Thymus (tissue), 11 donors: Measurements from ENCODE around the gene PLCB3. TPM values are rescaled to one million over a fixed set of nuclear protein-coding genes. Genes with fewer than 3 reads are reported as not detected.

Experiments
- DNase-seq, 9 donors: peaks; one replicate each; pipeline ENCODE4 v3.0.0-alpha.2; 2013; ENCODE audit warnings: low spot score in 9 of 9, low read depth in 6 of 9, missing footprints in 1 of 9
- H3K27ac ChIP-seq, 2 donors: one replicate each; pipeline ENCODE4 v1.5.1; 2013; ENCODE audit warnings: control low read depth in 1 of 2, low read depth in 1 of 2, low read length in 1 of 2, mild to moderate bottlenecking in 1 of 2, moderate library complexity in 1 of 2
- H3K27me3 ChIP-seq, 2 donors: one replicate each; pipeline ENCODE4 v1.5.1; 2013; ENCODE audit warnings: low read length in 1 of 2; ENCODE audit not compliant: control insufficient read depth in 2 of 2, insufficient read depth in 1 of 2
- H3K36me3 ChIP-seq, 2 donors: one replicate each; pipeline ENCODE4 v1.5.1; 2013; ENCODE audit warnings: low read length in 1 of 2, mild to moderate bottlenecking in 1 of 2, moderate library complexity in 1 of 2; ENCODE audit not compliant: control insufficient read depth in 2 of 2, insufficient read depth in 2 of 2
- H3K4me1 ChIP-seq, 2 donors: one replicate each; pipeline ENCODE4 v1.5.1; 2013; ENCODE audit warnings: low read length in 2 of 2; ENCODE audit not compliant: control insufficient read depth in 2 of 2, insufficient read depth in 2 of 2
- H3K4me3 ChIP-seq, 2 donors: one replicate each; pipeline ENCODE4 v1.5.1; 2013; ENCODE audit warnings: low read length in 2 of 2, control low read depth in 1 of 2, mild to moderate bottlenecking in 1 of 2
- H3K9me3 ChIP-seq, 2 donors: one replicate each; pipeline ENCODE4 v1.5.1; 2013; ENCODE audit warnings: low read length in 1 of 2, mild to moderate bottlenecking in 1 of 2; ENCODE audit not compliant: control insufficient read depth in 2 of 2, insufficient read depth in 1 of 2
- WGBS: extraction: QIAGEN DNeasy Blood & Tissue Kit; methylation state at CpG from one replicate; pipeline ENCODE4 v1.1.7; 2013; 5-methylcytosine and 5-hydroxymethylcytosine counted together
- polyA plus RNA-seq: library from polyadenylated mRNA; stranded (reverse); fragments of 200-250 nt; gene quantifications from one replicate; pipeline ENCODE4 v1.2.3, GENCODE V29; 2013
- total RNA-seq: library from RNA; stranded (reverse); fragments of 120-200 nt; gene quantifications from one replicate; pipeline ENCODE4 v1.2.4, GENCODE V29; 2013
- donor health status: healthy.

Gene PLCB3
- total and polyA plus RNA-seq, 2 donors = 5.8 to 7.3 TPM

- peaks cover 0 to 7% of the 10 kb centered on the region in 2 donors for H3K9me3 ChIP-seq
- H3K36me3 ChIP-seq = peaks cover 16 to 21% of the 10 kb centered on the region in 2 donors
- peaks cover 0 to 5% of the 10 kb centered on the region in 2 donors for H3K27me3 ChIP-seq
- peak within 1 kb of the TSS; percentile 81 to 96 for H3K27ac ChIP-seq
- peak within 1 kb of the TSS; percentile 69 to 73 for H3K4me3 ChIP-seq
- DNase-seq = peak; percentile 78 to 95 (median 87)
- peaks cover 14 to 24% of the 10 kb centered on the region in 2 donors for H3K4me1 ChIP-seq
- 6% methylated on average over 44 of the region's 44 CpGs for WGBS
These were observed 33.0 kb downstream of the PLCB3 start, which contains the start of gene BAD for GRCh38 chr11:64284048-64284961. TSS of gene BAD (minus strand) at chr11:64284665. CDS start at chr11:64284368, 297 bp downstream.

- DNase-seq = peak; percentile 67 to 96 (median 89)
- peak within 1 kb of the TSS; percentile 81 to 96 for H3K27ac ChIP-seq
- H3K4me1 ChIP-seq = peaks cover 14 to 24% of the 10 kb centered on the region in 2 donors
- H3K27me3 ChIP-seq = peaks cover 5 to 15% of the 10 kb centered on the region in 2 donors
- WGBS = under 1% methylated on average over 102 of the region's 102 CpGs
- peaks cover 0 to 7% of the 10 kb centered on the region in 2 donors for H3K9me3 ChIP-seq
- peaks cover 16 to 21% of the 10 kb centered on the region in 2 donors for H3K36me3 ChIP-seq
- peak within 1 kb of the TSS; percentile 69 to 73 for H3K4me3 ChIP-seq
These were observed 33.9 kb downstream of the PLCB3 start, which contains the start of gene GPR137 for GRCh38 chr11:64284962-64285884. TSS of gene GPR137 (plus strand) at chr11:64285848. CDS start at chr11:64286525, 677 bp downstream.

GRCh38 chr11:64285885-64286800, 34.8 kb downstream of the PLCB3 start:
- peaks cover 0 to 12% of the 10 kb centered on the region in 2 donors for H3K9me3 ChIP-seq
- peaks cover 14 to 24% of the 10 kb centered on the region in 2 donors for H3K4me1 ChIP-seq
- DNase-seq = peak in 2 of 9 donors; percentile 39 to 51

GRCh38 chr11:64286801-64287159, 35.5 kb downstream of the PLCB3 start:
- H3K36me3 ChIP-seq = peaks cover 10 to 14% of the 10 kb centered on the region in 2 donors
- H3K4me3 ChIP-seq = no peak overlapping the region
- WGBS = 98% methylated on average over 9 of the region's 9 CpGs
- no peak overlapping the region for H3K27ac ChIP-seq
- DNase-seq = no peak
- H3K9me3 ChIP-seq = peaks cover 0 to 12% of the 10 kb centered on the region in 2 donors
- H3K27me3 ChIP-seq = peaks cover 21 to 30% of the 10 kb centered on the region in 2 donors
- H3K4me1 ChIP-seq = peaks cover 14 to 24% of the 10 kb centered on the region in 2 donors

More at GRCh38 chr11:64285885-64286800, 34.8 kb downstream of the PLCB3 start:
- 31% methylated on average over 40 of the region's 40 CpGs for WGBS
- Histone ChIP-seq H3K27ac (peak overlapping the region in 1 of 2 donors; percentile 81), H3K36me3 (peaks cover 14 to 19% of the 10 kb centered on the region in 2 donors), H3K4me3 (peak overlapping the region; percentile 69 to 73), H3K27me3 (peaks cover 15 to 24% of the 10 kb centered on the region in 2 donors)

- Histone ChIP-seq H3K27ac (no peak overlapping the region), H3K4me1 (peaks cover 17 to 27% of the 10 kb centered on the region in 2 donors), H3K36me3 (peaks cover 7 to 8% of the 10 kb centered on the region in 2 donors), H3K27me3 (peaks cover 31 to 40% of the 10 kb centered on the region in 2 donors), H3K9me3 (peaks cover 0 to 12% of the 10 kb centered on the region in 2 donors), H3K4me3 (no peak overlapping the region)
- WGBS = 99% methylated on average over 33 of the region's 33 CpGs
- no peak for DNase-seq
These were observed 36.5 kb downstream of the PLCB3 start for GRCh38 chr11:64287676-64288352.

- H3K4me1 ChIP-seq = peaks cover 15 to 24% of the 10 kb centered on the region in 2 donors
- H3K27me3 ChIP-seq = peaks cover 37 to 46% of the 10 kb centered on the region in 2 donors
- no peak for DNase-seq
- H3K27ac ChIP-seq = no peak overlapping the region
- WGBS = 97% methylated on average over 9 of the region's 9 CpGs
- no peak overlapping the region for H3K4me3 ChIP-seq
- peaks cover 2 to 3% of the 10 kb centered on the region in 2 donors for H3K36me3 ChIP-seq
- H3K9me3 ChIP-seq = peaks cover 0 to 12% of the 10 kb centered on the region in 2 donors
These were observed 37.0 kb downstream of the PLCB3 start for GRCh38 chr11:64288353-64288750.

- DNase-seq = no peak
- peaks cover 0 to 3% of the 10 kb centered on the region in 2 donors for H3K36me3 ChIP-seq
- peaks cover 0 to 7% of the 10 kb centered on the region in 2 donors for H3K9me3 ChIP-seq
- peaks cover 42 to 53% of the 10 kb centered on the region in 2 donors for H3K27me3 ChIP-seq
- H3K4me3 ChIP-seq = no peak overlapping the region
- H3K4me1 ChIP-seq = peaks cover 12 to 17% of the 10 kb centered on the region in 2 donors
- no peak overlapping the region for H3K27ac ChIP-seq
- WGBS = 96% methylated on average over 13 of the region's 13 CpGs
These were observed 37.8 kb downstream of the PLCB3 start for GRCh38 chr11:64289002-64289564.
